ENCODE results near the gene CRACDL. TPM values are rescaled to one million over a fixed set of nuclear protein-coding genes. Genes with fewer than 3 reads are reported as not detected.

CRACDL gene
- total and polyA plus RNA-seq, 2 donors (not counting 3 experiments of a cell fraction or from before 2014, with no cell fraction given) = 0.92 to 6.3 TPM

DNA sequence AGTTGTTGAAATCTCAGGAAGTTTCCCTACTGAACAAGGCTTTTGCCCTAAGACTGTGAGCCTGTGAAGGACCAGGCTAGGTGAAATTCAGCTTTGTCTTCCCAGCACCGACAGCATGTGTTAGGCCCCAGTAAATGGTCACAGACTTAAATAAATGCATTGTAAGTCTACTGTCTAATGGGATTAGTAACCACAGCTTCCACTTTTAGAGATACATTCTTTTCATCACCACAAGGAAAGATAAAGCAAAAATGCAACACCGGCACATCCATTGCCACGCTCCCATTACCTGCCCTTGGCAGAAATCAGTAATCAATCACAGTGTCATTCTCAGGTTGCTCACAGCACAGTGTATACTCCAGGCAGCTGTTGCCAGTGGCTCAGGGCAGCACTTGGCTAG lies 59.3 kb downstream of the CRACDL start:
- dilution Hi-C loops (cut with MboI; ENCODE audit: extremely low pct_ligation_motif_present, low sequenced_read_pairs) = no loop called here
- CTCF ChIA-PET = interaction anchor here (1.0 kb wide), 1 partner anchor 11 kb away, joined by 3 read pairs; no protein-coding TSS in a partner anchor
- FAIRE-seq = no peak

DNA sequence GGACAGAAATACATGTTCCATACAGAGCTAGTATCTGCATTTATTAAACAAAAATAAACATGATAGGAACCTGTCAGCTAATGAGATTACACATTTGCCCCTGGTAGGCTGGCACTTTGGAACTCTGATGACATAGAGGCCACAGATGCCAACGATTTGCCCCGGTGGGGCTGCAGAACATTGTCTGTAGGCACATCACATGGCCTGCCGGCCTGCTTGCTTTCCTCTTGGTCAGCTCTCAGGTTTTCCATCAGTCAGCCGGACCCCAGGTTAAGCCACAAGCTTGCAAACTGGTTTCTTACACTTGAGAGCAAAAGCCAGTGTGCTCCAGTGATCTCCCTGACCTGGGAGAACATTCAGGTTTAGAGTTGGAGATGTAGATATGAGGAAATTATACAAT lies 60.3 kb downstream of the CRACDL start:
- Histone ChIP-seq H4K20me1 (replicated peaks; ENCODE audit: control insufficient read depth, extremely low read depth, insufficient read depth, low read length) (no peaks in the 10 kb centered on the region), H3K4me3 (replicated peaks in 1 of 3; ENCODE audit: insufficient read depth in 1 of 3, low read depth in 1 of 3, low read length in 3 of 3) (no peak overlapping the region), H3K79me2 (ENCODE audit: control insufficient read depth, insufficient read depth, low read length) (no peaks in the 10 kb centered on the region), H3K36me3 (ENCODE audit: control insufficient read depth in 2 of 2, extremely low read depth in 1 of 2, insufficient read depth in 2 of 2, low read length in 2 of 2) (no peaks in the 10 kb centered on the region), H3K9me1 (replicated peaks; ENCODE audit: control insufficient read depth, extremely low read depth, insufficient read depth, low read length) (no peaks in the 10 kb centered on the region), H3K27ac (ENCODE audit: insufficient read depth, low read depth, low read length) (no peak overlapping the region), H3K27me3 (ENCODE audit: control insufficient read depth in 2 of 2, insufficient read depth in 2 of 2, low read length in 2 of 2) (no peaks in the 10 kb centered on the region), H2AFZ (ENCODE audit: low read depth, low read length) (no peak overlapping the region), H3K4me2 (ENCODE audit: insufficient read depth, low read length) (no peak overlapping the region), H3K9ac (replicated peaks; ENCODE audit: extremely low read depth, insufficient read depth, low read length) (no peak overlapping the region), H3K4me1 (ENCODE audit: control insufficient read depth, extremely low read depth, insufficient read depth, low read length) (no peaks in the 10 kb centered on the region), H3K9me3 (replicated peaks; ENCODE audit: control insufficient read depth, insufficient read depth, low read length) (no peaks in the 10 kb centered on the region)
- no peak for FAIRE-seq
- DNase-seq (ENCODE audit: low read depth, low spot score) = no peak
- BruUV-seq (replicated peaks) = no TSS peak
- dilution Hi-C loops (cut with MboI; ENCODE audit: extremely low pct_ligation_motif_present, low sequenced_read_pairs) (no loop called here), intact Hi-C loops (cut with micrococcal nuclease) (no loop called here)
- ChIA-PET POLR2A (no interaction called here), CTCF (interaction anchor here (1.4 kb wide), 2 partner anchors 10 to 60 kb away, joined by 3 to 4 read pairs; partner anchors contain the start of gene CRACDL)
- TF ChIP-seq GATA2 (IDR thresholded peaks at IDR 0.05; ENCODE audit: insufficient read depth, insufficient read length, low read depth, low read length) (no peak), POLR2A (IDR thresholded peaks at IDR 0.05; ENCODE audit: low read depth, low read length) (no peak), MYC (IDR thresholded peaks at IDR 0.05; ENCODE audit: low read depth, low read length) (no peak), POLR2AphosphoS5 (IDR thresholded peaks at IDR 0.05; ENCODE audit: insufficient read depth, low read depth, low read length) (no peak), EZH2 (IDR thresholded peaks at IDR 0.05; ENCODE audit: borderline replicate concordance, low read depth, low read length, severe bottlenecking) (no peak), JUN (IDR thresholded peaks at IDR 0.05; ENCODE audit: borderline replicate concordance, insufficient read depth, insufficient read length, low read depth) (no peak), FOS (IDR thresholded peaks at IDR 0.05; ENCODE audit: borderline replicate concordance, insufficient read depth, low read length) (no peak)
- TF ChIP-seq, protein P1, sequence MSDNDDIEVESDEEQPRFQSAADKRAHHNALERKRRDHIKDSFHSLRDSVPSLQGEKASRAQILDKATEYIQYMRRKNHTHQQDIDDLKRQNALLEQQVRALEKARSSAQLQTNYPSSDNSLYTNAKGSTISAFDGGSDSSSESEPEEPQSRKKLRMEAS (IDR thresholded peaks at IDR 0.05; ENCODE audit: insufficient read depth, insufficient read length) = no peak
- TF ChIP-seq, protein P2, sequence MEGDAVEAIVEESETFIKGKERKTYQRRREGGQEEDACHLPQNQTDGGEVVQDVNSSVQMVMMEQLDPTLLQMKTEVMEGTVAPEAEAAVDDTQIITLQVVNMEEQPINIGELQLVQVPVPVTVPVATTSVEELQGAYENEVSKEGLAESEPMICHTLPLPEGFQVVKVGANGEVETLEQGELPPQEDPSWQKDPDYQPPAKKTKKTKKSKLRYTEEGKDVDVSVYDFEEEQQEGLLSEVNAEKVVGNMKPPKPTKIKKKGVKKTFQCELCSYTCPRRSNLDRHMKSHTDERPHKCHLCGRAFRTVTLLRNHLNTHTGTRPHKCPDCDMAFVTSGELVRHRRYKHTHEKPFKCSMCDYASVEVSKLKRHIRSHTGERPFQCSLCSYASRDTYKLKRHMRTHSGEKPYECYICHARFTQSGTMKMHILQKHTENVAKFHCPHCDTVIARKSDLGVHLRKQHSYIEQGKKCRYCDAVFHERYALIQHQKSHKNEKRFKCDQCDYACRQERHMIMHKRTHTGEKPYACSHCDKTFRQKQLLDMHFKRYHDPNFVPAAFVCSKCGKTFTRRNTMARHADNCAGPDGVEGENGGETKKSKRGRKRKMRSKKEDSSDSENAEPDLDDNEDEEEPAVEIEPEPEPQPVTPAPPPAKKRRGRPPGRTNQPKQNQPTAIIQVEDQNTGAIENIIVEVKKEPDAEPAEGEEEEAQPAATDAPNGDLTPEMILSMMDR (IDR thresholded peaks at IDR 0.05; ENCODE audit: extremely low read depth in 1 of 2, insufficient read depth in 1 of 2, low read depth in 1 of 2, low read length in 2 of 2) = no peak

More for the DNA sequence above, 59.3 kb downstream of the CRACDL start:
- H3K9me3 ChIP-seq (replicated peaks; ENCODE audit: control insufficient read depth, insufficient read depth, low read length) = no peaks in the 10 kb centered on the region
- no peak overlapping the region for H3K4me3 ChIP-seq (replicated peaks in 1 of 3; ENCODE audit: insufficient read depth in 1 of 3, low read depth in 1 of 3, low read length in 3 of 3)
- H3K36me3 ChIP-seq (ENCODE audit: control insufficient read depth in 2 of 2, extremely low read depth in 1 of 2, insufficient read depth in 2 of 2, low read length in 2 of 2) = no peaks in the 10 kb centered on the region
- TF ChIP-seq, protein P2 (IDR thresholded peaks at IDR 0.05; ENCODE audit: extremely low read depth in 1 of 2, insufficient read depth in 1 of 2, low read depth in 1 of 2, low read length in 2 of 2) = no peak
- TF ChIP-seq POLR2A (IDR thresholded peaks at IDR 0.05; ENCODE audit: low read depth, low read length) (no peak), EZH2 (IDR thresholded peaks at IDR 0.05; ENCODE audit: borderline replicate concordance, low read depth, low read length, severe bottlenecking) (no peak)
- H3K4me2 ChIP-seq (ENCODE audit: insufficient read depth, low read length) = no peak overlapping the region
- no peaks in the 10 kb centered on the region for H4K20me1 ChIP-seq (replicated peaks; ENCODE audit: control insufficient read depth, extremely low read depth, insufficient read depth, low read length)
- no peak overlapping the region for H3K27ac ChIP-seq (ENCODE audit: insufficient read depth, low read depth, low read length)
- H3K9ac ChIP-seq (replicated peaks; ENCODE audit: extremely low read depth, insufficient read depth, low read length) = no peak overlapping the region
- no TSS peak for BruUV-seq (replicated peaks)
- DNase-seq (ENCODE audit: low read depth, low spot score) = no peak
- H3K79me2 ChIP-seq (ENCODE audit: control insufficient read depth, insufficient read depth, low read length) = no peaks in the 10 kb centered on the region
- POLR2A ChIA-PET = no interaction called here
- H2AFZ ChIP-seq (ENCODE audit: low read depth, low read length) = no peak overlapping the region
- H3K9me1 ChIP-seq (replicated peaks; ENCODE audit: control insufficient read depth, extremely low read depth, insufficient read depth, low read length) = no peaks in the 10 kb centered on the region
- intact Hi-C loops (cut with micrococcal nuclease) = no loop called here
- H3K4me1 ChIP-seq (ENCODE audit: control insufficient read depth, extremely low read depth, insufficient read depth, low read length) = no peaks in the 10 kb centered on the region
- H3K27me3 ChIP-seq (ENCODE audit: control insufficient read depth in 2 of 2, insufficient read depth in 2 of 2, low read length in 2 of 2) = no peaks in the 10 kb centered on the region
